CD4-positive, alpha-beta T cell treated with Interleukin-1 beta for 1 hour (primary cell): ENCODE results near the gene NYAP1.
"Not testable (repeated sequence)": the region's sequence is repeated elsewhere in the genome, so short reads cannot be mapped to it uniquely, and the experiment has no call there.

Experiments
- DNase-seq, 2 donors: peaks; one replicate each; pipeline ENCODE4 v3.0.0-alpha.2; 2020 to 2022

NYAP1 gene

DNA sequence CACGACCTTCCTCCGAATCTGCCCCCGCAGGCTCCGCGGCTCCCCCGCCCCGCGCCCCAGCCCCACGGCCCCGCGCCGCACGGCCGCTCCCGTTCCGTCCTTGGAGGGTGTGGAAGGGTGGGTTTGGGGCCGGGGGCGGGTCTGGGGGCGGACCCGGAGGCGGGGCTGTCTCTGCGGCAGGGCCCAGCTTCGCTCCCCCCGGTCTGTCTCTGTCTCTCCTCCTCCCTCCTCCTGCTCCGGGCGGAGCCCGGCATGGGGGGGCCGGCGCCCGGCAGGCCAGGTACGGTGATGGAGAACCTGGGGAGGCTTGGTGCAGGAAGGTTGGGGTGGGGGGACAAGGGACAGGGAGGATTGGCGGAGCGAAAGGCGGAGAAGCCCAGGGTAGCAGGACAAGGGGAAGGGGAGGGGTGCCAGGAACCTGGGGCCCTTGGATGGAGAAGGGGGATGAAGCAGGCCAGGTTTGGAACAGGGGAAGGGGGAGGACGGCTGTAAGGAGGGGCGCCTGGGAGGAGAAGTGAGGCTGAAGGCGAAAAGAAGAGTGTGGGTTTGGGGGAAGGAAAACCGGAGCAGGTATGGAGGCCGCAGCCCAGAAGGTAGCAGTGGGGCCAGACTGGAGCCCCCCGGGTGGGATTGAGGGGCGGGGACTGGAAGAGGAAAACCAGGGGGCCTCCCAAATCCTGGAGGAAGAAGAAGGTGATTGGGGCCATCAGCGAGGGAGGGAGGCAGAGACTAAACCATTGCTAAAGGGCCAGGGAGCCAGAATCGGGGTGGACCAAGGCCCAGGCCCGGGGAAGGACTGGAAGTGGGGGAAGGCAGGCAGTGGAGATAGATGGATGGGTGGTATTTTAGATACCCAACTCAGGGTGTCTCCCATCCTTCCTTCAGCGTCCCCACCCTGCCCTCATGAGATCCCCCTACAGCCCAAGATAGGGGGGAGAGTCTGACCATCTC, at the start of gene NYAP1:
NYAP1 (plus strand) TSS at position 206 of the 951 bp plus-strand sequence. CDS start 1,385 bp downstream, outside the sequence.
- DNase-seq, result peak; percentile 56 to 63

- no peak for DNase-seq
Measured at GRCh38 chr7:100434297-100435144, 49.2 kb upstream of the NYAP1 start.

- peak; percentile 53 to 54 for DNase-seq
Measured at GRCh38 chr7:100435401-100436304, 48.1 kb upstream of the NYAP1 start.

GRCh38 chr7:100437150-100438100, 46.3 kb upstream of the NYAP1 start:
- DNase-seq, result no peak

DNA sequence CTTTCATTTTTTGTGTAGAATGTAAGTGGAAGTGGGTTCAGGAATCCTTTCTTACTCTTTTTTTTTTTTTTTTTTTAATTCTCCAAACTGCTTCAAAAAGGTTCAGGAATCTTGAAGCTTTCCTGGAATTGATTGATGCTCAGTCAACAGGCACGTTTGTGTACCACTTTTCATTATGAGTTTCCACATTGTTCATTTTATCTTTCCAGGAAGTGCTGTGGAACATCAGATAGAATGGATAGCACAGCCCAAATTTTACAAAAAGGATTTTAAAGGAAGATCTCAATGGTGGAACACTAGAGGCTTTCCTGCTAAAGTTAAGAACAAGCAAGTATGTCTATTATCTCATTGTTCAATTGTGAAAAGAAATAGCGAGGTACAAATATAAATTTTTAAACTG, 45.6 kb upstream of the NYAP1 start:
- no peak for DNase-seq

- not testable (repeated sequence) for DNase-seq
Measured at GRCh38 chr7:100438731-100439130, 45.0 kb upstream of the NYAP1 start.

DNA sequence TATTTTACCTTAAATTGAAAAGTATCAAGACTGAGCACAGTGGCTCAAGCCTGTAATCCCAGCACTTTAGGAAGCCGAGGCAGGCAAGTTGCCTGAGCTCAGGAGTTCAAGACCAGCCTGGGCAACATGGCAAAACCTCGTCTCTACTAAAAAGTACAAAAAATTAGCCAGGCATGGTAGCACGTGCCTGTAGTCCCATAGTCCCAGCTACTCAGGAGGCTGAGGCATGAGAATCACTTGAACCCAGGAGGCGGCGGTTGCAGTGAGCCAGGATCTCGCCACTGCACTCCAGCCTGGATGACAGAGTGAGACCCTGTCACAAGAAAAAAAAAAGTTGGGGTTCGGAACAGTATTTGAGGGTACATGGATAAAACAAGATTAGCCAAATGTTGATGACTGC, 44.5 kb upstream of the NYAP1 start:
- not testable (repeated sequence) for DNase-seq

GRCh38 chr7:100441641-100442535, 41.8 kb upstream of the NYAP1 start:
- no peak for DNase-seq

GRCh38 chr7:100443096-100443840, 40.5 kb upstream of the NYAP1 start:
- no peak for DNase-seq

- peak in 1 of 2 donors; percentile 38 for DNase-seq
Measured at GRCh38 chr7:100444311-100445278, 39.1 kb upstream of the NYAP1 start.

DNA sequence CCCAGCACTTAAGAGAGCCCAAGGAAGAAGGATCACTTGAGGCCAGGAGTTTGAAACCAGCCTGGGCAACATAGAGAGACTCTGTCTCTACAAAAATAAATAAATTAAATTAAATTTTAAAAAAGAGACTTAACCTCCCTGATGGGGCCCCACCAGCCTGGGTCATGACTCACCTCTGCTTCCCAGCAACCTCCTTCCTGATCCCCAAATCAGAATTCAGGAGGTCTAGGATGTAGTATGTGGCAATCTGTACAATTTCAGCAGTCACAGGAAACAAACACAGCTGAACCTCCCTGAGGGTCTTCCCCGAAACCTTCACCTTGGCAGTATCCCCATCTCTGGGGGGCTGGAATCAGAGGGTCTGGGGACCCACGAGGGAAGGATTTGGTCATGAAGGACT, 37.7 kb upstream of the NYAP1 start:
- DNase-seq, result no peak

DNA sequence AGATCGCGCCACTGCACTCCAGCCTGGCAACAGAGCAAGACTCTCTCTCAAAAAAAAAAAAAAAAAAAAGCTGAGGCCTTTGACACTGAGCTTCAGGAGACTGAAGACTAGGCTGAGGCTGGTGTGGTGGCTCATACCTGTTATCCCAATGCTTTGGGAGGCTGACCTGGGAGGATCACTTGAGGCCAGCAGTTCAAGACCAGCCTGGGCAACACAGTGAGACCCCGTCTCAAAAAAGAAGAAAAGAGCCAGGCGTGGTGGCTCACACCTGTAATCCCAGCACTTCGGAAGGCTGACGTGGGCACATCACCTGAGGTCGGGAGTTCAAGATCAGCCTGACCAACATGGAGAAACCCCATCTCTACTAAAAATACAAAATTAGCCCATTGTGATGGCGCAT, 36.4 kb upstream of the NYAP1 start:
- not testable (repeated sequence) for DNase-seq

- no peak for DNase-seq
Measured at GRCh38 chr7:100449190-100449795, 34.4 kb upstream of the NYAP1 start.

GRCh38 chr7:100452513-100452912, 31.2 kb upstream of the NYAP1 start:
- DNase-seq, result no peak

- not testable (repeated sequence) for DNase-seq
Measured at GRCh38 chr7:100453854-100454253, 29.9 kb upstream of the NYAP1 start.

DNA sequence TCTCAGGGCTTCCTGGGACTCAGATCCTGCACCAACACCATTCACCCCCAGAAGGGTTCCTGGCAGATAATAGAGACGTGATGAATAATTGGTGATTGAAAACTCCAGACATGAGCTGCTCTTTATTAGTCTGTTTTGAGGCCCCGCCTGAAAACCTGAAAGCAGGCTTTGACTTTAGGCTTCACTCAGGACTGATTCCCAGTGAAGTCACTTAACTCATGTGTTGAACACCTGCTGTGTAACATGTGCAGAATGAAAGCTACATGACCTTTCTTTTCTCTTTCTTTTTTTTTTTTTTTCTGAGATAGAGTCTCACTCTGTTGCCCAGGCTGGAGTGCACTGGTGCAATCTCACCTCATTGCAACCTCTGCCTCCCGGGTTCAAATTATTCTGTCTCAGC, 28.5 kb upstream of the NYAP1 start:
- DNase-seq, result no peak

DNA sequence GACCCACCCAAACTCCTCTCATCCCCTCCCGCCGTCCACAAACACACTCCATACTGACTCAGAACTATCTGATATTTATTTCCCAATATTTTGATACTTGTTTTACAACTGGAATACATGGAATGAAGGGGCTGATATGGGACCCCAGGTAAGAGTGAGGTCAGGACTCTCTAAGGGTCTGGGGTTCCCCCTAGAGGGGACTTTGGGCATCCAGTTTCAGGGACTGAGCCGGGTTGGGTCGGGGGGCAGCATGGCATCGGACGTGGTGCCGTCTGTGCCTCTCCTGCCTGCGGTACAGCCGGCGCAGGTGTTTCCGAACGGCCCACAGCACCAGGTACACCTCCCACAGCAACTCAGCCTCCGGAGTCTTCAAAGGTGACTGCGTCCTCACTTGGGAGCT, 27.2 kb upstream of the NYAP1 start:
- no peak for DNase-seq

- no peak for DNase-seq
Measured at GRCh38 chr7:100457033-100457432, 26.7 kb upstream of the NYAP1 start.
